ENCODE results near the gene PIKFYVE. TPM values are rescaled to one million over a fixed set of nuclear protein-coding genes. Genes with fewer than 3 reads are reported as not detected.

Gene PIKFYVE
- total RNA-seq (2022; extraction: Qiagen RNA extraction): 4.7 to 7.6 TPM (median 6.9 TPM) in 5 replicates

DNA sequence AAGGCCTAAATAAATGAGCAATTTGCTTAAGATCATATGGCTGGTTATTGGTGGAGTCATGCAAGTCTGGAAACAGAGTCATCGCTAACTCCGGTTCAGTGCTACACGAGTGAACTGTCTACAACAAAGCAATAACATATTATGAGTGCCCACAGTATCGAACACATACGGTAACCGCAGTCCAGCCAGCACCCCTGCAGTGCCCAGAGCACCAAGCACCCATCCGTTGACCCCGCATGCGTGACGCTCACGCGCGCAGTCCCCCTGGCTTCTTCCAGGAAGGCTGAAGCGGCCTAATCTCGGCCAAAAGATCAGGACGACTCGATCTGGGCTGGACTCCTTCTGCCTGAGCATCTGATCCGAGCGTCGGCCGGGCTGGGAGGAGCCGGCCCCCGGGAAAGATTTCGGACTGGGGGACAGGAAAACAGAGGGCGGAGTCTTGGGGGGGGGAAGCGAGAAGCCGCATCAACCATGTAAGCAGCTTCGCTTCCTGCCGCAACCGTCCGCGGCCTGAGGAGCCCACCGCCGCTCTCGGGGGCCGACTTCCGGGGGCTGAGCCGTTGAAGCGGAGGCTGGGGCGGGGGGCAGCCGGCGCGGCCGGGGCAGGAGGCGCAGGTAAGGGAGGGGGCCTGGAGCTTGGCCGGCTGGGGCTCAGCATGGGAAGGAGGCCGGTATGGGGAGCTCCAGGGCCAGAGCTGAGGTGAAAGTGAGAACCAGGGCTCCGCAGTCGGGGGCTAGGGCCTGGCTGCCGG is at the start of gene PIKFYVE:
TSS of gene PIKFYVE (plus strand) at position 455 of the 752 bp plus-strand sequence. CDS start 5,265 bp downstream, outside the sequence.

GRCh38 chr2:208254871-208255556 is 11.0 kb upstream of the PIKFYVE start, which contains the start of gene IDH1:
IDH1 (minus strand) TSS chr2:208255071; CDS start chr2:208251551, 3,520 bp downstream.

GRCh38 chr2:208406474-208407451 is 140.7 kb downstream of the PIKFYVE start, which contains the start of gene PTH2R:
PTH2R (plus strand) TSS chr2:208406792; CDS start chr2:208407044, 252 bp downstream.

Other genes with a start within 250 kb of the PIKFYVE start
- gene PLEKHM3, start 240.7 kb upstream of the PIKFYVE start, total RNA-seq (2022; extraction: Qiagen RNA extraction): 2.1 to 3.3 TPM (median 2.3 TPM) in 5 replicates
- not detected in 5 replicates for gene CRYGD, start 141.7 kb upstream of the PIKFYVE start, total RNA-seq (2022; extraction: Qiagen RNA extraction)
- not detected in 5 replicates for gene CRYGC, start 136.4 kb upstream of the PIKFYVE start, total RNA-seq (2022; extraction: Qiagen RNA extraction)
- not detected in 5 replicates for gene CRYGB, start 120.1 kb upstream of the PIKFYVE start, total RNA-seq (2022; extraction: Qiagen RNA extraction)
- gene CRYGA, start 102.7 kb upstream of the PIKFYVE start, total RNA-seq (2022; extraction: Qiagen RNA extraction): not detected in 5 replicates
- gene C2orf80, start 76.2 kb upstream of the PIKFYVE start, total RNA-seq (2022; extraction: Qiagen RNA extraction): not detected in 5 replicates
- gene IDH1, start 11.2 kb upstream of the PIKFYVE start, total RNA-seq (2022; extraction: Qiagen RNA extraction): 77.3 to 83.2 TPM (median 82.3 TPM) in 5 replicates
- not detected in 5 replicates for gene PTH2R, start 140.5 kb downstream of the PIKFYVE start, total RNA-seq (2022; extraction: Qiagen RNA extraction)

All from A549 treated with Mapracorat at 1 μM for 4 hours (cell line).